HEK293 (cell line): Measurements from ENCODE around the gene AFF4.

ENCODE experiments used
- CTCF ChIA-PET: fragments of 350-600 bp; formaldehyde crosslinking; extraction: SDS; loops from one replicate; lab custom pipeline; 2021; ENCODE audit warnings: antibody characterized with exemption; lab: Yijun Ruan, JAX
- POLR2A ChIA-PET: fragments of 300-600 bp; formaldehyde crosslinking; extraction: SDS; loops from one replicate; lab custom pipeline; 2020; ENCODE audit warnings: antibody characterized with exemption, inconsistent platforms; lab: Yijun Ruan, JAX
- H3K27ac ChIP-seq: fragments of 200-500 bp; sonication (Bioruptor generic); 2 replicates; pipeline ENCODE4 v1.5.1; 2014; ENCODE audit warnings: low read depth, low read length, control low read depth, inconsistent platforms; ENCODE audit errors: extremely low read depth
- H3K36me3 ChIP-seq, 2 experiments: fragments of 200-500 bp in 1 of 2; sonication (Bioruptor generic) in 1 of 2; 1 replicate in 1 of 2; 2 replicates in 1 of 2; pipeline ENCODE4 v1.5.1; 2014 to 2017; ENCODE audit warnings: inconsistent platforms in 2 of 2, low read length in 2 of 2; ENCODE audit not compliant: control insufficient read depth in 2 of 2, insufficient read depth in 1 of 2
- H3K4me1 ChIP-seq: fragments of 200-500 bp; sonication (Bioruptor generic); 2 replicates; pipeline ENCODE4 v1.5.1; 2014; ENCODE audit warnings: mild to moderate bottlenecking, low read length, inconsistent platforms; ENCODE audit not compliant: control insufficient read depth, insufficient read depth
- H3K4me3 ChIP-seq: 2 replicates; pipeline ENCODE4 v1.5.1; 2011; ENCODE audit warnings: low read depth, mild to moderate bottlenecking, control low read depth, low read length, moderate library complexity
- H3K9me3 ChIP-seq: fragments of 200-500 bp; sonication (Bioruptor generic); 2 replicates; pipeline ENCODE4 v1.5.1; 2014; ENCODE audit warnings: low read depth, low read length, inconsistent platforms; ENCODE audit not compliant: control insufficient read depth, insufficient read depth
- HOXA7 ChIP-seq: sonication (generic); formaldehyde crosslinking; IDR thresholded peaks from 2 replicates; pipeline ENCODE4 v1.8.1; 2022; ENCODE audit warnings: missing genetic modification reagents, borderline replicate concordance
- KLF1 ChIP-seq: fragments of 450-650 bp; formaldehyde crosslinking; IDR thresholded peaks from 2 replicates; pipeline ENCODE4 v1.5.1; 2016; ENCODE audit warnings: missing biosample characterization, missing genetic modification characterization
- KLF10 ChIP-seq: fragments of 450-650 bp; IDR thresholded peaks from 2 replicates; pipeline ENCODE4 v1.5.1; 2018; ENCODE audit warnings: missing biosample characterization, mild to moderate bottlenecking, missing genetic modification characterization
- PRDM1 ChIP-seq: fragments of 450-650 bp; formaldehyde crosslinking; IDR thresholded peaks from 2 replicates; pipeline ENCODE4; 2016; ENCODE audit warnings: missing biosample characterization, missing genetic modification characterization
- PRDM6 ChIP-seq: fragments of 450-650 bp; formaldehyde crosslinking; IDR thresholded peaks from 2 replicates; pipeline ENCODE4 v1.5.1; 2017; ENCODE audit warnings: missing biosample characterization, missing genetic modification characterization
- REPIN1 ChIP-seq: fragments of 450-650 bp; formaldehyde crosslinking; IDR thresholded peaks from 2 replicates; pipeline ENCODE4 v1.5.1; 2017; ENCODE audit warnings: missing biosample characterization, missing genetic modification characterization, low read depth
- ZBTB7A ChIP-seq: fragments of 450-650 bp; formaldehyde crosslinking; IDR thresholded peaks from 2 replicates; pipeline ENCODE4 v1.5.1; 2016; ENCODE audit warnings: low read depth, missing biosample characterization, missing genetic modification characterization
- ZEB2 ChIP-seq: fragments of 450-650 bp; formaldehyde crosslinking; IDR thresholded peaks from 2 replicates; pipeline ENCODE4 v1.5.1; 2016; ENCODE audit warnings: missing biosample characterization, missing genetic modification characterization
- ZNF211 ChIP-seq: fragments of 450-650 bp; formaldehyde crosslinking; IDR thresholded peaks from 2 replicates; pipeline ENCODE4 v1.5.1; 2016; ENCODE audit warnings: low read depth, missing biosample characterization, missing genetic modification characterization
- ZNF221 ChIP-seq: fragments of 450-650 bp; formaldehyde crosslinking; IDR thresholded peaks from 2 replicates; pipeline ENCODE4 v1.5.1; 2017; ENCODE audit warnings: missing biosample characterization, missing genetic modification characterization, borderline replicate concordance
- ZNF26 ChIP-seq: fragments of 450-650 bp; formaldehyde crosslinking; IDR thresholded peaks from 2 replicates; pipeline ENCODE4 v1.5.1; 2016; ENCODE audit warnings: missing biosample characterization, missing genetic modification characterization
- ZNF266 ChIP-seq: fragments of 450-650 bp; formaldehyde crosslinking; IDR thresholded peaks from 2 replicates; pipeline ENCODE4 v1.5.1; 2016; ENCODE audit warnings: missing biosample characterization, missing genetic modification characterization, low read depth
- ZNF280C ChIP-seq: fragments of 450-650 bp; formaldehyde crosslinking; IDR thresholded peaks from 2 replicates; pipeline ENCODE4 v1.5.1; 2016; ENCODE audit warnings: missing biosample characterization, missing genetic modification characterization
- ZNF292 ChIP-seq: fragments of 450-650 bp; formaldehyde crosslinking; IDR thresholded peaks from 2 replicates; pipeline ENCODE4 v1.5.1; 2016; ENCODE audit warnings: low read depth, missing biosample characterization, missing genetic modification characterization, borderline replicate concordance
- ZNF37A ChIP-seq: fragments of 450-650 bp; IDR thresholded peaks from 2 replicates; pipeline ENCODE4 v1.5.1; 2018; ENCODE audit warnings: missing biosample characterization, missing genetic modification characterization
- ZNF449 ChIP-seq: fragments of 450-650 bp; formaldehyde crosslinking; IDR thresholded peaks from 2 replicates; pipeline ENCODE4 v1.5.1; 2017; ENCODE audit warnings: missing biosample characterization, mild to moderate bottlenecking, missing genetic modification characterization, moderate library complexity
- ZNF48 ChIP-seq: fragments of 450-650 bp; formaldehyde crosslinking; IDR thresholded peaks from 2 replicates; pipeline ENCODE4 v1.5.1; 2016; ENCODE audit warnings: missing biosample characterization, missing genetic modification characterization
- ZNF549 ChIP-seq: fragments of 450-650 bp; IDR thresholded peaks from 2 replicates; pipeline ENCODE4 v1.5.1; 2018; ENCODE audit warnings: missing biosample characterization, missing genetic modification characterization, mild to moderate bottlenecking, inconsistent platforms, moderate library complexity
- ZNF645 ChIP-seq: fragments of 450-650 bp; formaldehyde crosslinking; IDR thresholded peaks from 2 replicates; pipeline ENCODE4; 2016; ENCODE audit warnings: missing biosample characterization, missing genetic modification characterization
- ZNF664 ChIP-seq: fragments of 450-650 bp; formaldehyde crosslinking; IDR thresholded peaks from 2 replicates; pipeline ENCODE4 v1.5.1; 2016; ENCODE audit warnings: missing biosample characterization, missing genetic modification characterization
- ZSCAN18 ChIP-seq: fragments of 450-650 bp; formaldehyde crosslinking; IDR thresholded peaks from 2 replicates; pipeline ENCODE4 v1.5.1; 2016; ENCODE audit warnings: missing biosample characterization, missing genetic modification characterization

Gene AFF4

GRCh38 chr5:132999246-132999645 lies 35.8 kb upstream of the AFF4 start:
- TF ChIP-seq ZNF549 (tag by site-specific recombination) = 0 out of 2 replicates have a peak, but pooled peaks have one; percentile 11
- no peak for TF ChIP-seq ZBTB7A (tag by site-specific recombination)
- TF ChIP-seq PRDM6 (tag by site-specific recombination) = peak; percentile 52; the same call in 1 of the 2 replicates
- H3K9me3 ChIP-seq = no peaks in the 10 kb centered on the region
- H3K4me3 ChIP-seq = no peak overlapping the region
- H3K36me3 ChIP-seq = peaks cover 10 to 11% of the 10 kb centered on the region in 2 experiments; a peak in 2 of 3 replicates
- no peaks in the 10 kb centered on the region for H3K4me1 ChIP-seq
- POLR2A ChIA-PET = interaction anchor here (0.9 to 1.1 kb wide), 2 partner anchors 26 to 53 kb away, joined by 3 to 4 read pairs; no protein-coding TSS in a partner anchor
- CTCF ChIA-PET = no interaction called here
- H3K27ac ChIP-seq = no peak overlapping the region

- ChIA-PET CTCF (no interaction called here), POLR2A (interaction anchor here (1.1 kb wide), 1 partner anchor 26 kb away, joined by 4 read pairs; no protein-coding TSS in a partner anchor)
- no peak overlapping the region for H3K4me3 ChIP-seq
- peaks cover 3 to 11% of the 10 kb centered on the region in 2 experiments; a peak in 2 of 3 replicates for H3K36me3 ChIP-seq
- no peaks in the 10 kb centered on the region for H3K4me1 ChIP-seq
- H3K9me3 ChIP-seq = no peaks in the 10 kb centered on the region
- H3K27ac ChIP-seq = no peak overlapping the region
- TF ChIP-seq ZNF280C (tag by site-specific recombination) = no peak
These were observed 35.1 kb upstream of the AFF4 start for GRCh38 chr5:132998556-132998955.

- no peaks in the 10 kb centered on the region for H3K9me3 ChIP-seq
- POLR2A ChIA-PET = no interaction called here
- peaks cover 0 to 4% of the 10 kb centered on the region in 2 experiments; a peak in 2 of 3 replicates for H3K36me3 ChIP-seq
- H3K27ac ChIP-seq = no peak overlapping the region
- H3K4me3 ChIP-seq = no peak overlapping the region
- CTCF ChIA-PET = no interaction called here
- H3K4me1 ChIP-seq = no peaks in the 10 kb centered on the region
- TF ChIP-seq HOXA7 (CRISPR knock-in tag) = no peak
- no peak for TF ChIP-seq ZNF664 (tag by site-specific recombination)
- no peak for TF ChIP-seq REPIN1 (tag by site-specific recombination)
- TF ChIP-seq ZNF645 (tag by site-specific recombination) = no peak
- no peak for TF ChIP-seq ZNF37A (tag by site-specific recombination)
- TF ChIP-seq ZNF292 = no peak
- no peak for TF ChIP-seq PRDM1 (tag by site-specific recombination)
- no peak for TF ChIP-seq ZNF449 (tag by site-specific recombination)
- no peak for TF ChIP-seq ZSCAN18 (tag by site-specific recombination)
- no peak for TF ChIP-seq ZEB2
- TF ChIP-seq ZNF211 (tag by site-specific recombination) = no peak
- TF ChIP-seq ZNF221 = no peak
- TF ChIP-seq KLF1 (tag by site-specific recombination) = no peak
- no peak for TF ChIP-seq KLF10 (tag by site-specific recombination)
- no peak for TF ChIP-seq ZNF266 (tag by site-specific recombination)
- TF ChIP-seq ZNF26 = no peak
- no peak for TF ChIP-seq ZNF48 (tag by site-specific recombination)
These were observed 32.9 kb upstream of the AFF4 start for GRCh38 chr5:132996307-132996706.
